ENCODE data around the gene DPH3.

GRCh38 chr3:16252988-16253387 lies 11.8 kb downstream of the DPH3 start:
- TF ChIP-seq, protein P1, sequence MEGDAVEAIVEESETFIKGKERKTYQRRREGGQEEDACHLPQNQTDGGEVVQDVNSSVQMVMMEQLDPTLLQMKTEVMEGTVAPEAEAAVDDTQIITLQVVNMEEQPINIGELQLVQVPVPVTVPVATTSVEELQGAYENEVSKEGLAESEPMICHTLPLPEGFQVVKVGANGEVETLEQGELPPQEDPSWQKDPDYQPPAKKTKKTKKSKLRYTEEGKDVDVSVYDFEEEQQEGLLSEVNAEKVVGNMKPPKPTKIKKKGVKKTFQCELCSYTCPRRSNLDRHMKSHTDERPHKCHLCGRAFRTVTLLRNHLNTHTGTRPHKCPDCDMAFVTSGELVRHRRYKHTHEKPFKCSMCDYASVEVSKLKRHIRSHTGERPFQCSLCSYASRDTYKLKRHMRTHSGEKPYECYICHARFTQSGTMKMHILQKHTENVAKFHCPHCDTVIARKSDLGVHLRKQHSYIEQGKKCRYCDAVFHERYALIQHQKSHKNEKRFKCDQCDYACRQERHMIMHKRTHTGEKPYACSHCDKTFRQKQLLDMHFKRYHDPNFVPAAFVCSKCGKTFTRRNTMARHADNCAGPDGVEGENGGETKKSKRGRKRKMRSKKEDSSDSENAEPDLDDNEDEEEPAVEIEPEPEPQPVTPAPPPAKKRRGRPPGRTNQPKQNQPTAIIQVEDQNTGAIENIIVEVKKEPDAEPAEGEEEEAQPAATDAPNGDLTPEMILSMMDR (IDR thresholded peaks at IDR 0.05), result no peak
- no peak for TF ChIP-seq POLR2A (IDR thresholded peaks at IDR 0.05; ENCODE audit: low read length)
- TF ChIP-seq FOSB (CRISPR knock-in tag; IDR thresholded peaks at IDR 0.05), result no peak
